Neuronal stem cell (in vitro differentiated cells): Measurements from ENCODE around the gene TSPYL1.

Experiments
- DNase-seq: peaks from one replicate; pipeline ENCODE4 v3.0.0-alpha.2; 2013; ENCODE audit warnings: low spot score
- H2AFZ ChIP-seq: one replicate; pipeline ENCODE4 v1.6.1; 2013; ENCODE audit warnings: mild to moderate bottlenecking, low read length, inconsistent platforms
- H2AK5ac ChIP-seq: 2 replicates; pipeline ENCODE4 v1.6.1; 2013; ENCODE audit warnings: low read depth, mild to moderate bottlenecking, inconsistent platforms, low read length, moderate library complexity, mixed read lengths
- H2BK120ac ChIP-seq: 2 replicates; pipeline ENCODE4 v1.6.1; 2013; ENCODE audit warnings: low read depth, mild to moderate bottlenecking, inconsistent platforms, low read length, moderate library complexity, mixed read lengths
- H2BK12ac ChIP-seq: one replicate; pipeline ENCODE4 v1.6.1; 2013; ENCODE audit warnings: low read length, inconsistent platforms
- H2BK15ac ChIP-seq: 2 replicates; pipeline ENCODE4 v1.6.1; 2013; ENCODE audit warnings: mild to moderate bottlenecking, low read length, inconsistent platforms, mixed read lengths
- H2BK5ac ChIP-seq: one replicate; pipeline ENCODE4 v1.6.1; 2013; ENCODE audit warnings: inconsistent platforms, mild to moderate bottlenecking, low read length, moderate library complexity
- H3K14ac ChIP-seq: one replicate; pipeline ENCODE4 v1.6.1; 2013; ENCODE audit warnings: low read length, inconsistent platforms
- H3K18ac ChIP-seq: 2 replicates; pipeline ENCODE4 v1.6.1; 2013; ENCODE audit warnings: low read length, inconsistent platforms
- H3K23ac ChIP-seq: 2 replicates; pipeline ENCODE4 v1.6.1; 2013; ENCODE audit warnings: low read depth, mild to moderate bottlenecking, mixed read lengths, low read length, inconsistent platforms; ENCODE audit not compliant: poor library complexity
- H3K27ac ChIP-seq: replicated peaks from 3 replicates; pipeline ENCODE4 v1.5.1; 2013; ENCODE audit warnings: low read length, inconsistent platforms
- H3K27me3 ChIP-seq, 3 experiments: 2 replicates each; pipeline ENCODE4 v1.6.1; 2013; ENCODE audit warnings: low read length in 3 of 3, mild to moderate bottlenecking in 2 of 3, inconsistent platforms in 1 of 3, low read depth in 1 of 3, mixed read lengths in 1 of 3, moderate library complexity in 1 of 3; ENCODE audit not compliant: control insufficient read depth in 3 of 3, insufficient read depth in 3 of 3
- H3K36me3 ChIP-seq, 2 donors: replicated peaks in 1 of 2; 2 replicates each; pipeline ENCODE4 v1.6.1; 2013; ENCODE audit warnings: low read length in 2 of 2; ENCODE audit not compliant: control insufficient read depth in 2 of 2, insufficient read depth in 2 of 2
- H3K4ac ChIP-seq: 2 replicates; pipeline ENCODE4 v1.6.1; 2013; ENCODE audit warnings: inconsistent platforms, mild to moderate bottlenecking, low read length, moderate library complexity
- H3K4me1 ChIP-seq, 2 donors: 1 replicate in 1 of 2; 2 replicates in 1 of 2; pipeline ENCODE4 v1.6.1; 2013; ENCODE audit warnings: low read length in 2 of 2, low read depth in 1 of 2; ENCODE audit not compliant: control insufficient read depth in 2 of 2, insufficient read depth in 1 of 2
- H3K4me2 ChIP-seq: one replicate; pipeline ENCODE4 v1.6.1; 2013; ENCODE audit warnings: mild to moderate bottlenecking, low read length, inconsistent platforms; ENCODE audit not compliant: insufficient read depth, poor library complexity, severe bottlenecking
- H3K4me3 ChIP-seq, 2 donors: 2 replicates each; pipeline ENCODE4 v1.5.1; 2013; ENCODE audit warnings: low read length in 2 of 2, mild to moderate bottlenecking in 2 of 2, inconsistent platforms in 1 of 2, moderate library complexity in 1 of 2
- H3K79me1 ChIP-seq: one replicate; pipeline ENCODE4 v1.6.1; 2013; ENCODE audit warnings: low read depth, mild to moderate bottlenecking, inconsistent platforms, low read length, moderate library complexity
- H3K9ac ChIP-seq: one replicate; pipeline ENCODE4 v1.6.1; 2013; ENCODE audit warnings: mild to moderate bottlenecking, low read depth, low read length, inconsistent platforms; ENCODE audit not compliant: poor library complexity
- H3K9me3 ChIP-seq, 2 donors: replicated peaks in 1 of 2; 2 replicates each; pipeline versions ENCODE3 to v1.6.1; 2013; ENCODE audit warnings: low read length in 2 of 2, mild to moderate bottlenecking in 2 of 2, inconsistent platforms in 1 of 2, low read depth in 1 of 2, mixed read lengths in 1 of 2, moderate library complexity in 1 of 2; ENCODE audit not compliant: control insufficient read depth in 2 of 2, insufficient read depth in 1 of 2
- H4K8ac ChIP-seq: one replicate; pipeline ENCODE4 v1.6.1; 2013; ENCODE audit warnings: low read depth, mild to moderate bottlenecking, inconsistent platforms, low read length, moderate library complexity
- H4K91ac ChIP-seq: one replicate; pipeline ENCODE4 v1.6.1; 2013; ENCODE audit warnings: low read length, low read depth, mild to moderate bottlenecking, inconsistent platforms; ENCODE audit not compliant: poor library complexity
- WGBS, 2 donors: extraction: QIAGEN DNeasy Blood & Tissue Kit; methylation state at CpG; one replicate each; pipeline ENCODE4 v1.1.7; 2013; ENCODE audit warnings: missing lambda C conversion rate in 2 of 2, mixed read lengths in 1 of 2; ENCODE audit not compliant: insufficient read length in 2 of 2, insufficient replicate concordance in 1 of 2; ENCODE audit errors: extremely low coverage in 2 of 2; 5-methylcytosine and 5-hydroxymethylcytosine counted together

The TSPYL1 gene

DNA sequence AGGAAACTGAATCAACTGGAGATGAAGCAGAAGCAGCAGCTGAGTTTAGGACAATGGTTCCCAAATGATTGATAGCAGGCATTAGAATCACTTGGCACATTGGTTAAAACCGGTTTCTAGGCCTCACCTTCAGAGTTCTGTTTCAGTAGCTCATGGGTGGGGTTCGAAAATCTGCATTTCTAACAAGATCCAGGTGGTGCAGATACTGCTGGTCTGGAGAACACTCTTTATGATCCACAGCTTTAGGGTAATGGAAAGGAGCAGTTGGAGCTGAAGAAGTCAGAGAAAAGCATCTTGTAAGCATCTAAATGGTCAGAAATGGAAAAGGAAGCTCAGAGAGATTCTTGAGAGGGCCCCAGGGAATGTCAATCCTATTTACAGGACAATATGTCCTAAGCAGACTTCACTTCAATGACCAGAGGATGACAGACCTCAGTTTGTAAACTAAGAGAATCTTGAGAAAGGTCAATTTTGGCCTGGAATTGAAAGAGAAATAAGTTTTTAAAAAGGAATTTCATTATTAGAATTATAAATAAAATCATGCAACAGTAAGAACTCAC is 8.5 kb downstream of the TSPYL1 start:
- Histone ChIP-seq H2BK12ac (no peak overlapping the region), H3K4ac (no peak overlapping the region), H4K8ac (no peak overlapping the region), H2BK5ac (no peak overlapping the region), H2BK120ac (no peak overlapping the region), H3K36me3 (peaks cover 0 to 29% of the 10 kb centered on the region in 2 donors), H3K27me3 (no peaks in the 10 kb centered on the region), H3K18ac (no peak overlapping the region), H4K91ac (no peak overlapping the region), H2AK5ac (no peak overlapping the region), H3K4me2 (no peak overlapping the region), H3K9ac (no peak overlapping the region), H3K23ac (no peak overlapping the region), H2BK15ac (no peak overlapping the region), H3K14ac (no peak overlapping the region), H3K4me3 (no peak overlapping the region), H2AFZ (no peak overlapping the region), H3K27ac (no peak overlapping the region), H3K79me1 (no peaks in the 10 kb centered on the region), H3K4me1 (peaks cover 0 to 5% of the 10 kb centered on the region in 2 donors), H3K9me3 (no peaks in the 10 kb centered on the region)
- WGBS, 2 donors: no CpG with 5 or more reads among the region's 2 CpGs
- no peak for DNase-seq

- Histone ChIP-seq H4K8ac (no peak overlapping the region), H2AK5ac (no peak overlapping the region), H3K18ac (no peak overlapping the region), H3K79me1 (no peaks in the 10 kb centered on the region), H3K4me3 (no peak overlapping the region), H3K9me3 (no peaks in the 10 kb centered on the region), H3K14ac (no peak overlapping the region), H2BK5ac (no peak overlapping the region), H2BK120ac (no peak overlapping the region), H3K4ac (no peak overlapping the region), H3K27ac (no peak overlapping the region), H2AFZ (no peak overlapping the region), H3K23ac (no peak overlapping the region), H3K4me1 (peaks cover 0 to 3% of the 10 kb centered on the region in 2 donors), H3K9ac (no peak overlapping the region), H2BK12ac (no peak overlapping the region), H4K91ac (no peak overlapping the region), H3K27me3 (no peaks in the 10 kb centered on the region), H3K36me3 (peaks cover 0 to 13% of the 10 kb centered on the region in 2 donors), H2BK15ac (no peak overlapping the region), H3K4me2 (no peak overlapping the region)
- no peak for DNase-seq
- no CpG with 5 or more reads among the region's 3 CpGs for WGBS, 2 donors
Observed at GRCh38 chr6:116268589-116269293, 11.0 kb downstream of the TSPYL1 start.

DNA sequence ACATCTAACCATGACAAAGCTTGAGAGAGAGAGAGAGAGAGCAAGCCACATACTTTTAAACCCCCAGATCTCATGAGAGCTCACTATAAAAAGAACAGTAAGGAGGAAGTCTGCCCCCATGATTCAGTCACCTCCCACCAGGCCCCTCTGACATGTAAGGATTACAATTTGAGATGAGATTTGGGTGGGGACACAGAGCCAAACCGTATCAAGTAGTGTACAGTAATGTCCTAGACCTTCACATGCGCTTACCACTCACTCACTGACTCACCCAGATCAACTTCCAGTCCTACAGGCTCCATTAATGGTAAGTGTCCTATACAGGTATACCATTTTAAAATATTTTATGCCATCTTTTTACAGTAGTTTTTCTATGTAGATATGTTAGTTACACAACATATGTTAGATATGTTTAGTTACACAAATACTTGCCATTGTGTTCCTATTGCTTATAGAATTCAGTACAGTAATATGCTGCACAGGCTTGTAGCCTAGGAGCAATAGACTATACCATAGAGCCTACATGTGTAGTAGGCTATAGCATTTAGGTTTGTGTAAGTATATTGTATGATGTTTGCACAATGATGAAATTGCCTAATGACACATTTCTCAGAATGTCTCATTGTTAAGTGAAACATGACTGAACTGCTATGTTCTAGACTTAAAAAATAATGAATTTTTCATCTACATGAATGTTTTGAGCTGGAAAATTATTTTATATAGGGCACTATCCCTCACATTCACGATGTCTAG is 11.7 kb downstream of the TSPYL1 start:
- Histone ChIP-seq H2BK15ac (no peak overlapping the region), H2BK5ac (no peak overlapping the region), H2BK12ac (no peak overlapping the region), H4K8ac (no peak overlapping the region), H3K23ac (no peak overlapping the region), H3K9me3 (no peaks in the 10 kb centered on the region), H2AK5ac (no peak overlapping the region), H3K79me1 (no peaks in the 10 kb centered on the region), H2AFZ (no peak overlapping the region), H3K4me3 (no peak overlapping the region), H2BK120ac (no peak overlapping the region), H3K4me1 (peaks cover 0 to 3% of the 10 kb centered on the region in 2 donors), H3K27me3 (no peaks in the 10 kb centered on the region), H3K36me3 (peaks cover 0 to 6% of the 10 kb centered on the region in 2 donors), H3K14ac (no peak overlapping the region), H3K27ac (no peak overlapping the region), H3K9ac (no peak overlapping the region), H4K91ac (no peak overlapping the region), H3K18ac (no peak overlapping the region), H3K4me2 (no peak overlapping the region), H3K4ac (no peak overlapping the region)
- no peak for DNase-seq
- WGBS, 2 donors: no CpG with 5 or more reads among the region's 3 CpGs

DNA sequence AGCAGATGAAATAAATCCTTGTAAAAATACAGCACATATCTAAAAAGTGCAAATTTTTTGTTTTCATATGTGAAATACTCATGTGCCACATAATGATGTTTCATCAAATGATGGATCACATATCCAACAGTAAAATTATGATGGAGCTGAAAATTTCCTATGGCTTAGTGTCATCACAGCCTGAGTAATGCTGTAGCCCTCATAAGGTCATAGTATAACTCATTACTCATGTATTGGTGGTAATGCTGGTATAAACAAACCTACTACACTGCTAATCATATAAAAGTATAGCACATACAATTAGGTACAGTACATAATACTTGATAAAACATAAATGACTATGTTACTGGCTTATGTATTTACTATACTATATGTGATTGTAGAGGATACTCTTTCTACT is 12.9 kb downstream of the TSPYL1 start:
- Histone ChIP-seq H4K91ac (no peak overlapping the region), H3K27ac (no peak overlapping the region), H2BK5ac (no peak overlapping the region), H2BK15ac (no peak overlapping the region), H2AFZ (no peak overlapping the region), H3K4me1 (peaks cover 0 to under 1% of the 10 kb centered on the region in 2 donors), H3K23ac (no peak overlapping the region), H3K4me3 (no peak overlapping the region), H2AK5ac (no peak overlapping the region), H3K36me3 (peaks cover 0 to 6% of the 10 kb centered on the region in 2 donors), H2BK12ac (no peak overlapping the region), H3K9me3 (no peaks in the 10 kb centered on the region), H3K4ac (no peak overlapping the region), H2BK120ac (no peak overlapping the region), H4K8ac (no peak overlapping the region), H3K79me1 (no peaks in the 10 kb centered on the region), H3K27me3 (no peaks in the 10 kb centered on the region), H3K18ac (no peak overlapping the region), H3K14ac (no peak overlapping the region), H3K4me2 (no peak overlapping the region), H3K9ac (no peak overlapping the region)
- no peak for DNase-seq
